ENCODE results near the gene FAM204A.

GRCh38 chr10:118276727-118277126 is 65.4 kb downstream of the FAM204A start:
- TF ChIP-seq CTCF (IDR thresholded peaks at IDR 0.05): no peak
- no peak for TF ChIP-seq POLR2A (IDR thresholded peaks at IDR 0.05)

Data from adrenal gland (tissue), 5 donors.